Measurements from ENCODE around the gene GPR142. TPM values are rescaled to one million over a fixed set of nuclear protein-coding genes. Genes with fewer than 3 reads are reported as not detected.

The GPR142 gene
- total RNA-seq, 1 experiment from 2014 or later: 0.33 TPM

- Histone ChIP-seq H3K23me2 (ENCODE audit: insufficient read length, low read depth, low read length, poor library complexity, severe bottlenecking) (no peaks in the 10 kb centered on the region), H3K79me2 (ENCODE audit: insufficient read depth, low read length) (no peaks in the 10 kb centered on the region), H3K4me2 (ENCODE audit: insufficient read depth, insufficient read length, low read length) (no peak overlapping the region), H3K27me3 (ENCODE audit: insufficient read depth, low read length) (no peaks in the 10 kb centered on the region), H2BK12ac (ENCODE audit: insufficient read length, low read depth, low read length) (no peak overlapping the region), H3T11ph (ENCODE audit: low read length) (no peak overlapping the region), H3K23ac (ENCODE audit: insufficient read length, low read depth, low read length) (no peak overlapping the region), H3K79me1 (ENCODE audit: insufficient read depth, low read depth, low read length, poor library complexity, severe bottlenecking) (no peaks in the 10 kb centered on the region), H3K18ac (ENCODE audit: insufficient read length, low read depth, low read length) (no peak overlapping the region), H4K91ac (ENCODE audit: insufficient read length, low read depth, low read length) (no peak overlapping the region), H2AFZ (ENCODE audit: low read length) (no peak overlapping the region), H3K27ac (ENCODE audit: insufficient read length, low read depth, low read length) (no peak overlapping the region), H2BK120ac (ENCODE audit: low read depth, low read length, poor library complexity, severe bottlenecking) (no peak overlapping the region), H3K4ac (ENCODE audit: low read depth, low read length) (no peak overlapping the region), H3K56ac (ENCODE audit: insufficient read length, low read depth, low read length) (no peak overlapping the region), H2BK20ac (ENCODE audit: low read depth, low read length, poor library complexity, severe bottlenecking) (no peak overlapping the region), H4K20me1 (ENCODE audit: control insufficient read depth, insufficient read depth, insufficient read length) (no peaks in the 10 kb centered on the region), H2BK15ac (ENCODE audit: low read depth, low read length) (no peak overlapping the region), H2AK5ac (ENCODE audit: insufficient read length, low read length) (no peak overlapping the region), H4K8ac (replicated peaks; ENCODE audit: insufficient read length, low read depth, low read length) (no peak overlapping the region), H3K4me1 (ENCODE audit: insufficient read depth, low read length) (no peaks in the 10 kb centered on the region; the same call in 1 of the 2 replicates), H4K5ac (ENCODE audit: insufficient read length, low read depth, low read length) (no peak overlapping the region), H3K9ac (ENCODE audit: extremely low read depth, insufficient read length, low read length) (no peak overlapping the region), H2BK5ac (ENCODE audit: insufficient read length, low read length) (no peak overlapping the region), H3K9me3 (ENCODE audit: control insufficient read depth, low read depth, low read length) (no peaks in the 10 kb centered on the region), H3K14ac (ENCODE audit: insufficient read depth, low read length) (no peak overlapping the region)
- Mint-ChIP-seq H3K27ac (no peak overlapping the region), H3K4me1 (peaks cover 27 to 36% of the 10 kb centered on the region in 2 experiments), H3K4me3 (no peak overlapping the region), H3K27me3 (ENCODE audit: low read depth) (peaks cover 15% of the 10 kb centered on the region), H3K36me3 (ENCODE audit: insufficient read depth in 1 of 3, low read depth in 3 of 3) (no peaks in the 10 kb centered on the region; a peak in 1 of 7 replicates), H3K9me3 (0 out of 5 replicates have a peak, but pooled peaks cover 0 to 3% of the 10 kb centered on the region in 2 experiments)
- no peak for TF ChIP-seq CTCF (conservative IDR thresholded peaks at IDR 0.05)
- no peak for DNase-seq
- WGBS (ENCODE audit: extremely low coverage, insufficient read length, low lambda C conversion rate): no CpG with 5 or more reads among the region's 5 CpGs
Observed at GRCh38 chr17:74383141-74383540, 15.8 kb downstream of the GPR142 start.
